Right lobe of liver (tissue), 6 donors: ENCODE data around the gene TSPAN5. TPM values are rescaled to one million over a fixed set of nuclear protein-coding genes. Genes with fewer than 3 reads are reported as not detected.

Experiments used
- ATAC-seq, 4 donors: fragments of 200-7000 bp; cut with Tn5 transposase; one replicate each; pipeline ENCODE4 v1.9.1; 2020; ENCODE audit warnings: mild to moderate bottlenecking in 4 of 4, moderate library complexity in 4 of 4
- DNase-seq, 3 donors: peaks; one replicate each; pipeline ENCODE4 v3.0.0-alpha.2; 2020
- H3K27ac ChIP-seq, 3 donors: fragments of 200-600 bp; one replicate each; pipeline ENCODE4 v1.8.0; 2022
- H3K27me3 ChIP-seq, 2 donors: fragments of 200-600 bp; one replicate each; pipeline ENCODE4 v1.8.0; 2022
- H3K36me3 ChIP-seq, 4 donors: fragments of 200-600 bp; sonication (generic) in 1 of 4; one replicate each; pipeline versions ENCODE4 v1.5.1 to v1.8.0; 2017 to 2022; ENCODE audit warnings: control low read depth in 1 of 4
- H3K4me1 ChIP-seq, 4 donors: fragments of 200-600 bp; sonication (generic) in 1 of 4; one replicate each; pipeline versions ENCODE4 v1.5.1 to v1.8.0; 2017 to 2022; ENCODE audit warnings: control low read depth in 1 of 4
- H3K4me3 ChIP-seq, 3 donors: fragments of 200-600 bp; one replicate each; pipeline ENCODE4 v1.8.0; 2022
- H3K9me3 ChIP-seq, 4 donors: fragments of 200-600 bp; sonication (generic) in 1 of 4; one replicate each; pipeline versions ENCODE4 v1.5.1 to v1.8.0; 2017 to 2022; ENCODE audit warnings: control low read depth in 1 of 4
- CTCF ChIP-seq, 4 donors: fragments of 200-600 bp in 3 of 4; fragments of 450-650 bp in 1 of 4; IDR thresholded peaks; one replicate each; pipeline versions ENCODE4 v1.5.1 to v1.8.0; 2016 to 2022; ENCODE audit warnings: antibody characterized with exemption in 4 of 4, mild to moderate bottlenecking in 2 of 4
- POLR2A ChIP-seq: fragments of 450-650 bp; IDR thresholded peaks from one replicate; pipeline ENCODE4 v1.6.1; 2017; ENCODE audit warnings: antibody characterized with exemption, mild to moderate bottlenecking
- WGBS: methylation state at CpG from one replicate; pipeline ENCODE4 v1.1.6; 2018; ENCODE audit warnings: low coverage, low lambda C conversion rate; ENCODE audit not compliant: insufficient coverage; ENCODE audit errors: missing lambda C conversion rate; 5-methylcytosine and 5-hydroxymethylcytosine counted together
- intact Hi-C, 2 donors: fragments of 100-400 bp; cut with DNase I; formaldehyde crosslinking; loops; one replicate each; pipeline versions ENCODE4 v1.11.2 to v1.14.1; 2022
- total RNA-seq, 6 experiments: library from RNA; depleted of rRNA in 2 of 6; stranded (reverse); fragments of >200 nt in 2 of 6; fragmentation: NEBNext Ultra II Directional in 3 of 6; extraction: Animal tissue kit (Norgen Biotek cat#: 25700) in 3 of 6; gene quantifications; one replicate each; pipeline versions ENCODE4 v1.1.0 to v1.2.4, GENCODE V29; 2016 to 2023
- donor health status: DM: no; HTN: yes; CAD: no.
- donor health status: DM: no; HTN: no; CAD: no.
- donor health status: DM: no; HTN: no; CAD: no.
- donor health status: DM: no; HTN: yes; CAD: no.
- donor health status: DM: no; HTN: yes; CAD: no.

Gene TSPAN5
- total RNA-seq, 6 experiments from 2014 or later: 0.12 to 1.2 (median 0.50) TPM

GRCh38 chr4:98672583-98673287, 14.3 kb upstream of the TSPAN5 start:
- H3K9me3 ChIP-seq: no peaks in the 10 kb centered on the region
- TF ChIP-seq CTCF (IDR thresholded peaks at IDR 0.05) (no peak), POLR2A (no peak)
- peaks cover 0 to 6% (median 0%) of the 10 kb centered on the region in 4 donors for H3K4me1 ChIP-seq
- DNase-seq (no peak), ATAC-seq (no peak)
- H3K36me3 ChIP-seq: no peaks in the 10 kb centered on the region
- H3K27me3 ChIP-seq: no peaks in the 10 kb centered on the region
- H3K4me3 ChIP-seq: no peak overlapping the region
- no peak overlapping the region for H3K27ac ChIP-seq
- WGBS: 38% methylated on average over 5 of the region's 5 CpGs
- intact Hi-C loops: no loop called here

GRCh38 chr4:98671131-98671530, 12.7 kb upstream of the TSPAN5 start:
- H3K4me1 ChIP-seq: peaks cover 0 to 6% (median 0%) of the 10 kb centered on the region in 4 donors
- TF ChIP-seq CTCF (IDR thresholded peaks at IDR 0.05) (no peak), POLR2A (no peak)
- ATAC-seq (no peak), DNase-seq (no peak)
- H3K27ac ChIP-seq: no peak overlapping the region
- no peaks in the 10 kb centered on the region for H3K36me3 ChIP-seq
- no peaks in the 10 kb centered on the region for H3K27me3 ChIP-seq
- no peak overlapping the region for H3K4me3 ChIP-seq
- no peaks in the 10 kb centered on the region for H3K9me3 ChIP-seq
- intact Hi-C loops: no loop called here

GRCh38 chr4:98670186-98670585, 11.8 kb upstream of the TSPAN5 start:
- Histone ChIP-seq H3K27ac (no peak overlapping the region), H3K27me3 (no peaks in the 10 kb centered on the region), H3K9me3 (no peaks in the 10 kb centered on the region), H3K36me3 (no peaks in the 10 kb centered on the region), H3K4me1 (peaks cover 0 to 6% (median 0%) of the 10 kb centered on the region in 4 donors), H3K4me3 (no peak overlapping the region)
- TF ChIP-seq CTCF (IDR thresholded peaks at IDR 0.05) (no peak), POLR2A (no peak)
- 96% methylated on average over 5 of the region's 5 CpGs for WGBS
- ATAC-seq: no peak
- DNase-seq: no peak
- intact Hi-C loops: no loop called here

GRCh38 chr4:98669577-98669976, 11.2 kb upstream of the TSPAN5 start:
- H3K36me3 ChIP-seq: no peaks in the 10 kb centered on the region
- ATAC-seq (no peak), DNase-seq (no peak)
- peaks cover 0 to 2% (median 0%) of the 10 kb centered on the region in 4 donors for H3K4me1 ChIP-seq
- intact Hi-C loops: no loop called here
- H3K4me3 ChIP-seq: no peak overlapping the region
- WGBS: 76% methylated on average over 4 of the region's 4 CpGs
- no peak for TF ChIP-seq POLR2A
- TF ChIP-seq CTCF (IDR thresholded peaks at IDR 0.05): no peak
- no peaks in the 10 kb centered on the region for H3K27me3 ChIP-seq
- no peaks in the 10 kb centered on the region for H3K9me3 ChIP-seq
- H3K27ac ChIP-seq: no peak overlapping the region

- Histone ChIP-seq H3K27ac (no peak overlapping the region), H3K4me3 (no peak overlapping the region), H3K9me3 (no peaks in the 10 kb centered on the region), H3K4me1 (no peaks in the 10 kb centered on the region), H3K36me3 (no peaks in the 10 kb centered on the region), H3K27me3 (no peaks in the 10 kb centered on the region)
- no peak for ATAC-seq
- no CpG with 5 or more reads among the region's 4 CpGs for WGBS
- DNase-seq: no peak
- TF ChIP-seq POLR2A (no peak), CTCF (IDR thresholded peaks at IDR 0.05) (no peak)
- intact Hi-C loops: no loop called here
Measured at GRCh38 chr4:98664959-98665358, 6.5 kb upstream of the TSPAN5 start.
